ENCODE data around the gene SNAI3.

Gene SNAI3

GRCh38 chr16:88712362-88712979, 26.2 kb upstream of the SNAI3 start:
- no peak overlapping the region for H3K4me3 ChIP-seq (replicated peaks; ENCODE audit: low read depth, low read length)
- TF ChIP-seq CTCF (IDR thresholded peaks at IDR 0.05; ENCODE audit: low read length, missing control alignments) = no peak
- DNase-seq (ENCODE audit: low read depth) = no peak

- TF ChIP-seq CTCF (IDR thresholded peaks at IDR 0.05; ENCODE audit: low read length, missing control alignments) = no peak
- no peak for DNase-seq (ENCODE audit: low read depth)
- H3K4me3 ChIP-seq (replicated peaks; ENCODE audit: low read depth, low read length) = no peak overlapping the region
These were observed 25.5 kb upstream of the SNAI3 start for GRCh38 chr16:88711750-88712340.

GRCh38 chr16:88710556-88710955, 24.2 kb upstream of the SNAI3 start:
- no peak overlapping the region for H3K4me3 ChIP-seq (replicated peaks; ENCODE audit: low read depth, low read length)
- no peak for DNase-seq (ENCODE audit: low read depth)
- TF ChIP-seq CTCF (IDR thresholded peaks at IDR 0.05; ENCODE audit: low read length, missing control alignments) = no peak

GRCh38 chr16:88706965-88707826, 20.9 kb upstream of the SNAI3 start:
- TF ChIP-seq CTCF (IDR thresholded peaks at IDR 0.05; ENCODE audit: low read length, missing control alignments) = no peak
- DNase-seq (ENCODE audit: low read depth) = no peak
- H3K4me3 ChIP-seq (replicated peaks; ENCODE audit: low read depth, low read length) = peak overlapping the region; percentile 91

- DNase-seq (ENCODE audit: low read depth) = peak; percentile 88
- TF ChIP-seq CTCF (IDR thresholded peaks at IDR 0.05; ENCODE audit: low read length, missing control alignments) = no peak
- peak within 1 kb of the TSS; percentile 91 for H3K4me3 ChIP-seq (replicated peaks; ENCODE audit: low read depth, low read length)
These were observed 20.1 kb upstream of the SNAI3 start, which contains the start of the genes CTU2 and RNF166 for GRCh38 chr16:88706229-88706964. TSS of gene CTU2 (plus strand) at chr16:88706503. CDS start at chr16:88706531, 28 bp downstream. TSS of gene RNF166 (minus strand) at chr16:88706408. CDS start at chr16:88706325, 83 bp downstream.

- H3K4me3 ChIP-seq (replicated peaks; ENCODE audit: low read depth, low read length) = peak overlapping the region; percentile 91
- no peak for TF ChIP-seq CTCF (IDR thresholded peaks at IDR 0.05; ENCODE audit: low read length, missing control alignments)
- DNase-seq (ENCODE audit: low read depth) = no peak
These were observed 19.5 kb upstream of the SNAI3 start for GRCh38 chr16:88705801-88706228.
